Measurements from ENCODE around the gene P3H4. TPM values are rescaled to one million over a fixed set of nuclear protein-coding genes. Genes with fewer than 3 reads are reported as not detected.

Gene P3H4
- total and polyA plus RNA-seq, 2 donors (not counting 3 experiments of a cell fraction or from before 2014, with no cell fraction given): 39.2 to 58.3 TPM

DNA sequence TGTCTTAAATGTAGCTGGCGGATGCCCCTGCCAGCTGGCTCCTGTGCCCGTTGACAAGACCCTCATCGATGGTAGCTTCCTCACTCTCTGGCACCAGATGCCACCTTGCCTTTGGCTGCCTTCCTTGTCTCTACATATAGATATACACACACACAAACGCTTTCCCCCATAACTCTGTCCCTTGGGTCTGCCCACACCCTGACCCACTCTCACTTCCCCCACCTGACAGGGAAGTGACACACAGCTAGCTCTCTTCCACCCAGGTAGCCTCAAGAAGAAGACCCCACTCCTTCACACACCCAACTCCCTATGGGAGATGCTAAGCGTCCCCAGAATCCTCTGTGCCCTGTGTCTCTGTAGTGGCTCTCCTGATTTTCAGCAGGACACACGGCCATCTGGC, 50.9 kb downstream of the P3H4 start:
- H3K9me3 ChIP-seq (replicated peaks; ENCODE audit: control insufficient read depth, insufficient read depth, low read length): no peaks in the 10 kb centered on the region
- no peak overlapping the region for H3K4me3 ChIP-seq (replicated peaks in 1 of 3; ENCODE audit: insufficient read depth in 1 of 3, low read depth in 1 of 3, low read length in 3 of 3)
- FAIRE-seq: no peak
- peaks cover 2 to 63% of the 10 kb centered on the region in 2 experiments for H3K36me3 ChIP-seq (ENCODE audit: control insufficient read depth in 2 of 2, extremely low read depth in 1 of 2, insufficient read depth in 2 of 2, low read length in 2 of 2)
- no peak overlapping the region for H3K4me2 ChIP-seq (ENCODE audit: insufficient read depth, low read length)
- no peaks in the 10 kb centered on the region for H3K9me1 ChIP-seq (replicated peaks; ENCODE audit: control insufficient read depth, extremely low read depth, insufficient read depth, low read length)
- DNase-seq (ENCODE audit: low read depth, low spot score): no peak
- BruUV-seq (replicated peaks): no TSS peak
- no peak overlapping the region for H2AFZ ChIP-seq (ENCODE audit: low read depth, low read length)
- intact Hi-C loops (cut with micrococcal nuclease): no loop called here
- dilution Hi-C loops (cut with MboI; ENCODE audit: extremely low pct_ligation_motif_present, low sequenced_read_pairs): no loop called here
- ChIA-PET POLR2A (no interaction called here), CTCF (interaction anchor here (0.9 to 1.3 kb wide), 2 partner anchors 9 to 41 kb away, joined by 3 read pairs; no protein-coding TSS in a partner anchor)
- no peaks in the 10 kb centered on the region for H3K27me3 ChIP-seq (ENCODE audit: control insufficient read depth in 2 of 2, insufficient read depth in 2 of 2, low read length in 2 of 2)
- H3K79me2 ChIP-seq (ENCODE audit: control insufficient read depth, insufficient read depth, low read length): no peaks in the 10 kb centered on the region
- no peak for TF ChIP-seq POLR2AphosphoS5 (IDR thresholded peaks at IDR 0.05; ENCODE audit: insufficient read depth, low read depth, low read length)
- TF ChIP-seq, protein P1, sequence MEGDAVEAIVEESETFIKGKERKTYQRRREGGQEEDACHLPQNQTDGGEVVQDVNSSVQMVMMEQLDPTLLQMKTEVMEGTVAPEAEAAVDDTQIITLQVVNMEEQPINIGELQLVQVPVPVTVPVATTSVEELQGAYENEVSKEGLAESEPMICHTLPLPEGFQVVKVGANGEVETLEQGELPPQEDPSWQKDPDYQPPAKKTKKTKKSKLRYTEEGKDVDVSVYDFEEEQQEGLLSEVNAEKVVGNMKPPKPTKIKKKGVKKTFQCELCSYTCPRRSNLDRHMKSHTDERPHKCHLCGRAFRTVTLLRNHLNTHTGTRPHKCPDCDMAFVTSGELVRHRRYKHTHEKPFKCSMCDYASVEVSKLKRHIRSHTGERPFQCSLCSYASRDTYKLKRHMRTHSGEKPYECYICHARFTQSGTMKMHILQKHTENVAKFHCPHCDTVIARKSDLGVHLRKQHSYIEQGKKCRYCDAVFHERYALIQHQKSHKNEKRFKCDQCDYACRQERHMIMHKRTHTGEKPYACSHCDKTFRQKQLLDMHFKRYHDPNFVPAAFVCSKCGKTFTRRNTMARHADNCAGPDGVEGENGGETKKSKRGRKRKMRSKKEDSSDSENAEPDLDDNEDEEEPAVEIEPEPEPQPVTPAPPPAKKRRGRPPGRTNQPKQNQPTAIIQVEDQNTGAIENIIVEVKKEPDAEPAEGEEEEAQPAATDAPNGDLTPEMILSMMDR (IDR thresholded peaks at IDR 0.05; ENCODE audit: extremely low read depth in 1 of 2, insufficient read depth in 1 of 2, low read depth in 1 of 2, low read length in 2 of 2): no peak
- TF ChIP-seq MYC (IDR thresholded peaks at IDR 0.05; ENCODE audit: low read depth, low read length): no peak
- TF ChIP-seq, protein P2, sequence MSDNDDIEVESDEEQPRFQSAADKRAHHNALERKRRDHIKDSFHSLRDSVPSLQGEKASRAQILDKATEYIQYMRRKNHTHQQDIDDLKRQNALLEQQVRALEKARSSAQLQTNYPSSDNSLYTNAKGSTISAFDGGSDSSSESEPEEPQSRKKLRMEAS (IDR thresholded peaks at IDR 0.05; ENCODE audit: insufficient read depth, insufficient read length): no peak
- TF ChIP-seq JUN (IDR thresholded peaks at IDR 0.05; ENCODE audit: borderline replicate concordance, insufficient read depth, insufficient read length, low read depth): no peak
- no peak for TF ChIP-seq POLR2A (IDR thresholded peaks at IDR 0.05; ENCODE audit: low read depth, low read length)
- no peak for TF ChIP-seq FOS (IDR thresholded peaks at IDR 0.05; ENCODE audit: borderline replicate concordance, insufficient read depth, low read length)
- TF ChIP-seq GATA2 (IDR thresholded peaks at IDR 0.05; ENCODE audit: insufficient read depth, insufficient read length, low read depth, low read length): no peak
- no peak for TF ChIP-seq EZH2 (IDR thresholded peaks at IDR 0.05; ENCODE audit: borderline replicate concordance, low read depth, low read length, severe bottlenecking)
- no peaks in the 10 kb centered on the region for H3K4me1 ChIP-seq (ENCODE audit: control insufficient read depth, extremely low read depth, insufficient read depth, low read length)
- no peak overlapping the region for H3K9ac ChIP-seq (replicated peaks; ENCODE audit: extremely low read depth, insufficient read depth, low read length)
- no peaks in the 10 kb centered on the region for H4K20me1 ChIP-seq (replicated peaks; ENCODE audit: control insufficient read depth, extremely low read depth, insufficient read depth, low read length)
- no peak overlapping the region for H3K27ac ChIP-seq (ENCODE audit: insufficient read depth, low read depth, low read length)

All from endothelial cell of umbilical vein (primary cell).